SK-N-SH treated with all-trans-retinoic acid at 6 μM for 48 hours (cell line): ENCODE measurements around the gene GIMAP1.

ENCODE experiments used
- CSDC2 ChIP-seq: fragments of 250-450 bp; sonication (Bioruptor Pico); IDR thresholded peaks from 2 replicates; pipeline ENCODE4 v1.5.0; 2020; ENCODE audit warnings: mild to moderate bottlenecking, moderate library complexity
- ESRRG ChIP-seq: fragments of 250-450 bp; sonication (Bioruptor Pico); IDR thresholded peaks from 2 replicates; pipeline ENCODE4 v1.6.1; 2021; ENCODE audit warnings: mild to moderate bottlenecking
- RARB ChIP-seq: fragments of 250-450 bp; sonication (Bioruptor Pico); IDR thresholded peaks from 2 replicates; pipeline ENCODE4 v1.8.0; 2021; ENCODE audit warnings: mild to moderate bottlenecking, moderate library complexity
- TOX ChIP-seq: fragments of 250-450 bp; sonication (Bioruptor Pico); IDR thresholded peaks from 2 replicates; pipeline ENCODE4 v1.8.0; 2021; ENCODE audit warnings: mild to moderate bottlenecking, moderate library complexity, borderline replicate concordance
- TF ChIP-seq, protein P1 (sequence below): fragments of 250-450 bp; sonication (Bioruptor Pico); IDR thresholded peaks from 2 replicates; pipeline ENCODE4 v1.5.1; 2020; ENCODE audit warnings: low read depth, mild to moderate bottlenecking, moderate library complexity

- TF ChIP-seq CSDC2 (CRISPR knock-in tag) (no peak), ESRRG (CRISPR knock-in tag) (no peak), RARB (no peak), TOX (no peak)
- TF ChIP-seq, protein P1, sequence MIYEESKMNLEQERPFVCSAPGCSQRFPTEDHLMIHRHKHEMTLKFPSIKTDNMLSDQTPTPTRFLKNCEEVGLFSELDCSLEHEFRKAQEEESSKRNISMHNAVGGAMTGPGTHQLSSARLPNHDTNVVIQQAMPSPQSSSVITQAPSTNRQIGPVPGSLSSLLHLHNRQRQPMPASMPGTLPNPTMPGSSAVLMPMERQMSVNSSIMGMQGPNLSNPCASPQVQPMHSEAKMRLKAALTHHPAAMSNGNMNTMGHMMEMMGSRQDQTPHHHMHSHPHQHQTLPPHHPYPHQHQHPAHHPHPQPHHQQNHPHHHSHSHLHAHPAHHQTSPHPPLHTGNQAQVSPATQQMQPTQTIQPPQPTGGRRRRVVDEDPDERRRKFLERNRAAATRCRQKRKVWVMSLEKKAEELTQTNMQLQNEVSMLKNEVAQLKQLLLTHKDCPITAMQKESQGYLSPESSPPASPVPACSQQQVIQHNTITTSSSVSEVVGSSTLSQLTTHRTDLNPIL = no peak
Measured at GRCh38 chr7:150748376-150748775, 32.0 kb downstream of the GIMAP1 start.
